ENCODE results near the gene CLCNKB.
A peak's percentile ranks its signal among the peaks of the same experiment; 100 is the strongest.
"Not testable (repeated sequence)": the region's sequence is repeated elsewhere in the genome, so short reads cannot be mapped to it uniquely, and the experiment has no call there.

Gene CLCNKB

GRCh38 chr1:16061266-16061665, 17.7 kb downstream of the CLCNKB start:
- DNase-seq (ENCODE audit: low spot score) = no peak

GRCh38 chr1:16061989-16062686, 18.6 kb downstream of the CLCNKB start:
- DNase-seq (ENCODE audit: low spot score) = not testable (repeated sequence)

- not testable (repeated sequence) for DNase-seq (ENCODE audit: low spot score)
Observed at GRCh38 chr1:16062687-16063075, 19.1 kb downstream of the CLCNKB start.

GRCh38 chr1:16063226-16063829, 19.7 kb downstream of the CLCNKB start:
- DNase-seq (ENCODE audit: low spot score) = no peak

GRCh38 chr1:16063921-16064320, 20.3 kb downstream of the CLCNKB start:
- DNase-seq (ENCODE audit: low spot score) = no peak

GRCh38 chr1:16064536-16065268, 21.1 kb downstream of the CLCNKB start:
- DNase-seq (ENCODE audit: low spot score) = no peak

GRCh38 chr1:16065269-16065576, 21.6 kb downstream of the CLCNKB start:
- DNase-seq (ENCODE audit: low spot score) = no peak

- no peak for DNase-seq (ENCODE audit: low spot score)
Observed at GRCh38 chr1:16066245-16066644, 22.7 kb downstream of the CLCNKB start.

GRCh38 chr1:16067127-16067768, 23.7 kb downstream of the CLCNKB start:
- DNase-seq (ENCODE audit: low spot score) = no peak

- DNase-seq (ENCODE audit: low spot score) = no peak
Observed at GRCh38 chr1:16067933-16068332, 24.4 kb downstream of the CLCNKB start.

- DNase-seq (ENCODE audit: low spot score) = peak; percentile 56
Observed at GRCh38 chr1:16068356-16069270, 25.0 kb downstream of the CLCNKB start.

- DNase-seq (ENCODE audit: low spot score) = no peak
Observed at GRCh38 chr1:16070640-16071355, 27.2 kb downstream of the CLCNKB start.

GRCh38 chr1:16071614-16072013, 28.0 kb downstream of the CLCNKB start:
- DNase-seq (ENCODE audit: low spot score) = no peak

- DNase-seq (ENCODE audit: low spot score) = no peak
Observed at GRCh38 chr1:16072095-16072494, 28.5 kb downstream of the CLCNKB start.

- DNase-seq (ENCODE audit: low spot score) = no peak
Observed at GRCh38 chr1:16072616-16073484, 29.3 kb downstream of the CLCNKB start.

GRCh38 chr1:16073490-16074119, 30.0 kb downstream of the CLCNKB start, which contains the start of gene FAM131C:
Gene FAM131C, minus strand, starts transcription at chr1:16073651. Its CDS starts 209 bp downstream, at chr1:16073442.
- DNase-seq (ENCODE audit: low spot score) = no peak

- no peak for DNase-seq (ENCODE audit: low spot score)
Observed at GRCh38 chr1:16074217-16074616, 30.6 kb downstream of the CLCNKB start.

GRCh38 chr1:16075337-16076030, 31.9 kb downstream of the CLCNKB start:
- DNase-seq (ENCODE audit: low spot score) = no peak
